HG03521 (cell line): ENCODE data around the gene SART1.

ENCODE experiments used
- ATAC-seq: cut with Tn5 transposase; IDR thresholded peaks from one replicate; pipeline ENCODE4 v1.9.1; 2021; ENCODE audit warnings: mild to moderate bottlenecking, moderate library complexity; ENCODE audit not compliant: unreplicated experiment

The SART1 gene

GRCh38 chr11:65961267-65962140, at the start of gene SART1:
TSS of gene SART1 (plus strand) at chr11:65961734. CDS start at chr11:65961781, 47 bp downstream.
- peak; percentile 89 for ATAC-seq

GRCh38 chr11:65912845-65913244, 48.7 kb upstream of the SART1 start:
- ATAC-seq: no peak

GRCh38 chr11:65915101-65915820, 46.3 kb upstream of the SART1 start:
- no peak for ATAC-seq

GRCh38 chr11:65915821-65916251, 45.7 kb upstream of the SART1 start:
- no peak for ATAC-seq

GRCh38 chr11:65916391-65916790, 45.1 kb upstream of the SART1 start:
- ATAC-seq: no peak

- ATAC-seq: no peak
These were observed 44.5 kb upstream of the SART1 start for GRCh38 chr11:65917077-65917433.

GRCh38 chr11:65917434-65918210, 43.9 kb upstream of the SART1 start:
- ATAC-seq: no peak

GRCh38 chr11:65918211-65919140, 43.1 kb upstream of the SART1 start, which contains the start of gene C11orf68:
TSS of gene C11orf68 (minus strand) at chr11:65919062. CDS start at chr11:65919031, 31 bp downstream.
- peak; percentile 54 for ATAC-seq

- peak; percentile 80 for ATAC-seq
These were observed 42.4 kb upstream of the SART1 start, which contains the start of gene DRAP1 for GRCh38 chr11:65919141-65919572. TSS of gene DRAP1 (plus strand) at chr11:65919426. CDS start at chr11:65919502, 76 bp downstream.

- ATAC-seq: peak; percentile 31
These were observed 41.8 kb upstream of the SART1 start for GRCh38 chr11:65919573-65920371.

- ATAC-seq: no peak
These were observed 41.1 kb upstream of the SART1 start for GRCh38 chr11:65920372-65920802.

GRCh38 chr11:65921033-65921555, 40.4 kb upstream of the SART1 start:
- no peak for ATAC-seq

GRCh38 chr11:65921876-65922275, 39.7 kb upstream of the SART1 start:
- ATAC-seq: no peak

- ATAC-seq: no peak
These were observed 39.0 kb upstream of the SART1 start for GRCh38 chr11:65922565-65922964.

GRCh38 chr11:65925397-65925796, 36.1 kb upstream of the SART1 start:
- no peak for ATAC-seq

GRCh38 chr11:65927904-65928397, 33.6 kb upstream of the SART1 start:
- ATAC-seq: peak; percentile 70

- ATAC-seq: no peak
These were observed 32.9 kb upstream of the SART1 start for GRCh38 chr11:65928667-65929066.

GRCh38 chr11:65931773-65932557, 29.6 kb upstream of the SART1 start:
- ATAC-seq: no peak
